Body of pancreas (tissue), 4 donors: ENCODE data around the gene KIZ.

Experiments used
- CTCF ChIP-seq, 7 experiments: fragments of 450-650 bp in 4 of 7; fragments of 200-600 bp in 3 of 7; sonication (generic) in 3 of 7; IDR thresholded peaks; one replicate each; pipeline ENCODE4 v1.5.1; 2016 to 2019; ENCODE audit warnings: antibody characterized with exemption in 7 of 7
- POLR2A ChIP-seq, 3 donors: fragments of 450-650 bp; IDR thresholded peaks; one replicate each; pipeline ENCODE4 v1.6.1; 2016; ENCODE audit warnings: antibody characterized with exemption in 3 of 3, mild to moderate bottlenecking in 2 of 3

- TF ChIP-seq CTCF (IDR thresholded peaks at IDR 0.05) (no peak), POLR2A (IDR thresholded peaks at IDR 0.05) (no peak)
These were observed 23.1 kb upstream of the KIZ start for GRCh38 chr20:21102603-21103311.
